Measurements from ENCODE around the gene MCRS1. TPM values are rescaled to one million over a fixed set of nuclear protein-coding genes. Genes with fewer than 3 reads are reported as not detected.

MCRS1 gene
- total RNA-seq, 1 donor from 2014 or later = 94.4 TPM

DNA sequence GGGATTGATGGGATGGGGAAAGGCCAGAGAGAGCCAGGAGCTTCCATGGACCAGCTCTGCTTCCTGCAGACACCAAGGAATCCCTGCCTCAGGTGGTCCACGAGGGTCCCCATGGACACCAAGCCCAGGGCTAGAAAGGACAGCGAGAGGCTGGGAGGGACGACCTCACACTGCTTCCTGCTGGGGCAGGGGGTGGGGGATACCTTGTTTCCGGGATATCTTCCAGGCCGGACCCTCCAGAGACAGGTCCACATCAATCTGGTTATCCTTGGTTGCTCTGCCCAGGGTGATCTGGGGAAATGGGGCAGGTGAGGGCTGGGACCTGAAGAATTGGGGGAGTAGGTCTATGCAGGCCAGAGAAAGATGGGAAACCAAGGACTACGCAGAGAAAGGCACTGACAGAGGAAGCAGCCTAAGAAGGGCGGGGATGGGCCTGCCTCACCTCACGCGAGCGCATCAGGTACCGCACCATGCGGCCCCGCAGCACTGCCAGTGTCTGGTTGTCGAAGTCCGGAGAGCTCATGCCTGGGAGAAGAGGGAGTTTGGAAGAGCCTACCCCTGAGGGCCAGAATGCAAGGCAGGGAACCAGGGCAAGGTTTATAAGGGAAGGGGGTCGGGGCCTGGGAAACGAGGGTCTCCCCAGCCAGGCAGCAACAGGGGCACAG, 8.8 kb downstream of the MCRS1 start:
- DNase-seq (no peak), ATAC-seq (no peak)
- intact Hi-C loops (cut with micrococcal nuclease) = no loop called here

DNA sequence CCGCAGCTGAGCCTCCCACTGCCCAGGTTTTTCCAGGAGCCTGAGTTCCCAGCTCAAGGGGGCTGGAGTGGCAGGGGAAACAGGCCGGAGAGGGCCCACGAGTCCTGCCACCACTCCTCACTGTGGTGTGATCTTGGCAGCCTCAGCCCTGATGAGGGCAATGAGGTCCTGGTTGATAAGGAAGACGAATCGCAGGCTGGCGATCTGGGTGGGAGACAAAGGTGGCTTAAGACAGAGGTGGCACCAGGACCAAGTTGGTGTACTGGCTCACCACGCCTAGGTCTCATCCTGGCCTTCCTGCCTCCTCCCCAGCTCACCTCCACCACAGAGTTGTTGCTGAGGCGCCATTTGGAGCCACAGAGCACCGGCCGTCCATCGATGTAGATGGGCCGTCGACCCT, 9.4 kb downstream of the MCRS1 start:
- DNase-seq = no peak
- intact Hi-C loops (cut with micrococcal nuclease) = no loop called here
- no peak for ATAC-seq

GRCh38 chr12:49557917-49558215, 10.1 kb downstream of the MCRS1 start:
- ATAC-seq = peak; percentile 27
- no peak for DNase-seq

GRCh38 chr12:49557187-49557916, 10.6 kb downstream of the MCRS1 start:
- DNase-seq = no peak
- no peak for ATAC-seq
- intact Hi-C loops (cut with micrococcal nuclease) = no loop called here

More at GRCh38 chr12:49557917-49558215, 10.1 kb downstream of the MCRS1 start:
- intact Hi-C loops (cut with micrococcal nuclease) = no loop called here

DNA sequence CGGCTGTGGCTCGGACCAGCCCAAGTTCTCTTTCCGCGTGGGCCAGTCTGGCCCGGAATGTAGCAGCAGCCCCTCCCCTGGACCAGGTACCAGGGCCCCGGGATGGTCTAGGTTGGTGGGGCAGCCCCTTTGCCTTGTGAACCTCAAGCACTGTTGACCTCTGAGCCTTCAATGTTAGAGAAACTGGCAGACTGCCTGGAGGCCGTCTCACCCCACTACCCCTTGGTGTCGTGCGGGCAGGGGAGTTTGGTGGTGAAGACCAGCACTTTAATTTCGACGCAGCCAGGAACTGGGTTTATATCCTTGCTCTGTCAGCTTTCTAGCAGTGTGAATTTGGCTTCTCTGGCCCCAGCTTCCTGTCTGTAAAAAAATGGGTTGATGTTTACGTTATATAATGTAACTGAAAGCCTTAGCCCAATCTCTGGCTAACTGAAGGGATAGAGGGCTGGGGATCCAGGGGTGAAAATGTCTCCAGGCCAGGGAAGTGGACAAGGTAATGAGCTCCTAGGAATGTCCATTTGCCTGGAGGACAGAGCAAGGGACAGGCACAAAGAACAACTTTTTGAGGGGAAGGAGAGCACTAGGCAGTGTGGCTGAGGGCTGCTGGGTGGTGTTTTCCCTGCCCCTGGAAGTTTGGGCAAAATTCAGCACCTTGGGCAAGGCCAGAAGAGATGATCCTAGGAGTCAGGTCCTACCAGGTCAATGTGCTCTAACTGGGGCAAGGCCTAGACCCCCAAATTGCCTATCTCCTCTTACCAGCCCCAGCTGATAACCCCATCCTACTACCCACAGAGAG, 11.4 kb downstream of the MCRS1 start:
- no peak for ATAC-seq
- intact Hi-C loops (cut with micrococcal nuclease) = no loop called here
- no peak for DNase-seq

DNA sequence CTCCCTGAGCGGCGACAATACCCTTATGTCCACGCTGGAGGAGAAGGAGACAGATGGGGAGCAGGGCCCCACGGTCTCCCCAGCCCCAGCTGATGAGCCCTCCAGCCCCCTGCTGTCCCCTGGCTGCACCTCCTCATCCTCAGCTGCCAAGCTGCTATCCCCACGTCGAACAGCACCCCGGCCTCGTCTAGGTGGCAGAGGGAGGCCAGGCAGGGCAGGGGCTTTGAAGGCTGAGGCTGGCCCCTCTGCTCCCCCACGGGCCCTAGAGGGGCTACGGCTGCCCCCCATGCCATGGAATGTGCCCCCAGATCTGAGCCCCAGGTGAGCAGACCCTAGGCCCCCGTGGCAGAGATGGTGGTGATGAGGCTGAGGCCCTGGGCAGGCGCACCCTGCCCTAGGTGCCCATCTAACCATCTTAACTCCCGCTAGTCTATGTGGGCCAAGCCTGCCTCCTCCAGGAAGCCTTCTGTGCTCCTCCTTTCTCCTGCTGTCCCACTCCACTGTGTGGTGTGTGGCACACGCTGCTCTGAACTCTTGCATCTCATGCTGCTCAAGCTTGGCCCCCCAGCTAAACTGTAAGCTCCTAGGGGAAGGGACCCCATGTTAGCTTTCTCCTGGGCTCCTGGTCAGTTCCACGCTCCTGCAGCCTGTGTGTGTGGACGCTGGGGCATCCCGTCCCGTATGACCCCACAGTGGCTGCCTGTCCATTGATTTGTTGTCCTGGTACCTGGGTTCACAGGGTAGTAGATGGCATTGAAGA, 12.1 kb downstream of the MCRS1 start:
- intact Hi-C loops (cut with micrococcal nuclease) = no loop called here
- DNase-seq = no peak

DNA sequence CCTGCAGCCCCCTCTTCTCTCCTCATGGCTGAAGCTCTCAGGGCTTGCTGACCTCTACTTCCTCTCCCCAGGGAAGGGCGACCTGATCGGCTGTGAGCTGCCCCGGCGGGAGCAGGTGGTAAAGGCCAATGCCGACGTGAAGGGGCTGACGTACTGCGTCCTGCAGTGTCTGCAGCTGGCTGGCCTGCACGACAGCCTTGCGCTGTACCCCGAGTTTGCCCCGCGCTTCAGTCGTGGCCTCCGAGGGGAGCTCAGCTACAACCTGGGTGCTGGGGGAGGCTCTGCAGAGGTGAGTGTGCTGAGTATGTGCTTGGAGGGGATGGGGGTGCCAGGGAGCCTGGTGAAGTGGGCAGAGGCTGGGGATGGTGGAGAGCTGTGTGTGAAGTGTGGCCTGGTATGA, 13.7 kb downstream of the MCRS1 start:
- DNase-seq (no peak), ATAC-seq (no peak)
- intact Hi-C loops (cut with micrococcal nuclease) = no loop called here

More for the DNA sequence above, 12.1 kb downstream of the MCRS1 start:
- ATAC-seq = no peak

GRCh38 chr12:49553512-49554088, 14.3 kb downstream of the MCRS1 start:
- peak; percentile 9 for ATAC-seq
- intact Hi-C loops (cut with micrococcal nuclease) = no loop called here
- DNase-seq = no peak

GRCh38 chr12:49552899-49553298, 15.0 kb downstream of the MCRS1 start:
- intact Hi-C loops (cut with micrococcal nuclease) = no loop called here
- no peak for ATAC-seq
- no peak for DNase-seq

GRCh38 chr12:49552425-49552824, 15.5 kb downstream of the MCRS1 start:
- no peak for DNase-seq
- intact Hi-C loops (cut with micrococcal nuclease) = no loop called here
- ATAC-seq = no peak

DNA sequence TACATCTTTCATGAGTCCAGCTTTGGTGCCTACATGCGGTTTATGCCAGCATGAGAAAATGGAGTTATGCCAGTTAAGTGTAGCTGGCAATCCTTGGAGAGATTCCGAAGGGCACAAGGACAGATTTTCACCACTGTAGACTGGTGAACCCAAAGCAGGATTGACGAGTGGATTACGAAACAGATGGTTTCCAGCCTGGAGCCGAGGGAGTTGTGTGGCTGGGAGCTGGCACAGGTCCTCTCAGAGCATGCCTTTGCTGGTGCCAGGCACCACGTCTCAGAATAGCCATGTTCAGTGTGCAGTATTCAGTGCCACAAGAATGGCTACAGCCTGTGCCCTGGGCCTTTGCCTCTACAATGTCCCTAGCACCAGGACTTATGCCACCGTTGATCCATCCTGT, 15.9 kb downstream of the MCRS1 start:
- peak; percentile 76 for ATAC-seq
- intact Hi-C loops (cut with micrococcal nuclease) = no loop called here
- peak; percentile 65 for DNase-seq

DNA sequence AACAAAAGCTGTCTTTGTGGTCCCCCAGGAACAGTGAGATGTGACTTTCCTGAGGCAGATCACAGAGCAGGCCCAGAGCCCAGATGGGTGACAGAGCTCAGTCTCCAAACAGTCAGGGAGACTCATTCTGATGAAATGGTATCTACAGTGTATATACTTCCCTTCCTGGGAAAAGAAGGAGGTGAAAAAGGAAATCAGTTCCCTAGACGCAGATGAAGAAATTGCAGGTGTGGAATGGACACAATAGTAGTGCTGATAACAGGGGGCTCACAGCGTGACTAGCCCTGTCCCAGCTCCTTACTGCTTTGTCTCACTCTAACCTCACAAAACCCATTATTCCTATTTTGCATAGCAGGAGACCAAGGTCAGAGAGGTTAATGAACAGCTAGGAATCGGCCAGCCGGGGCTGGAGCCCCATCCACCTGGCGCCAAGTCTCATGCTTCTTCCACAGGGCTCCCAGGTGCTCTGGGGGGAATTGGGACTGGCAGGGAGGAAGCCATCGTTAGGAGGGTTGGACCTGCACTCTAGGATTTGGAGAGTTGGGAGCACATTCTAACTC, 17.2 kb downstream of the MCRS1 start:
- ATAC-seq = no peak
- intact Hi-C loops (cut with micrococcal nuclease) = no loop called here
- no peak for DNase-seq

- ATAC-seq = no peak
- no peak for DNase-seq
- intact Hi-C loops (cut with micrococcal nuclease) = no loop called here
These were observed 17.9 kb downstream of the MCRS1 start for GRCh38 chr12:49549735-49550692.

DNA sequence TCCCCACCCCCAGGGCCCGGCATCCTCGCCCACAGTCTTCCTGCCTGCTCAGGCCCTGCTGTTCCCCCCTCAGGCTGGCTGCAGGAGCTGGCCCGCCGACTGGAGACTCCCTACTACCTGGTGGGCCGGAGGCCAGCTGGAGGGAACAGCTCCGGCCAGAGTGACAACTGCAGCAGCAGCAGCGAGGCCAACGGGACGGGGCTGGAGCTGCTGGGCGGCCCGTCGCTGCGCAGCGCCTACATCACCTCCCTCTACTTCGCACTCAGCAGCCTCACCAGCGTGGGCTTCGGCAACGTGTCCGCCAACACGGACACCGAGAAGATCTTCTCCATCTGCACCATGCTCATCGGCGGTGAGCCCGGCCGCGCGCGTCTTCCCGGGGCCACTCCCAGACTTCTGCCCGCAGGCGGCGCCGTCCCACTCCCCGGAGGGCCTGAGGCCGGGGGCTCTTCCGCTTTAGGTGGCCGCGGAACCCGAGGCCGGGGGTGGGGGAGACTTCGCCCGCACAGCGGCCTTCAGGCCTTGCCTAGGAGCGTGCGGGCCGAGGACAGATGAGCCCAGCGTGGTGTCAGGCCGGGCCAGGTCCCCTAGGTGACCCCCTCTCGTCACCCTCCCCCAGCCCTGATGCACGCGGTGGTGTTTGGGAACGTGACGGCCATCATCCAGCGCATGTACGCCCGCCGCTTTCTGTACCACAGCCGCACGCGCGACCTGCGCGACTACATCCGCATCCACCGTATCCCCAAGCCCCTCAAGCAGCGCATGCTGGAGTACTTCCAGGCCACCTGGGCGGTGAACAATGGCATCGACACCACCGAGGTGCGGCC, 18.9 kb downstream of the MCRS1 start:
- ATAC-seq (peak; percentile 32), DNase-seq (peak; percentile 71)
- intact Hi-C loops (cut with micrococcal nuclease) = no loop called here

- intact Hi-C loops (cut with micrococcal nuclease) = no loop called here
- DNase-seq (no peak), ATAC-seq (no peak)
These were observed 19.5 kb downstream of the MCRS1 start for GRCh38 chr12:49548481-49548821.

DNA sequence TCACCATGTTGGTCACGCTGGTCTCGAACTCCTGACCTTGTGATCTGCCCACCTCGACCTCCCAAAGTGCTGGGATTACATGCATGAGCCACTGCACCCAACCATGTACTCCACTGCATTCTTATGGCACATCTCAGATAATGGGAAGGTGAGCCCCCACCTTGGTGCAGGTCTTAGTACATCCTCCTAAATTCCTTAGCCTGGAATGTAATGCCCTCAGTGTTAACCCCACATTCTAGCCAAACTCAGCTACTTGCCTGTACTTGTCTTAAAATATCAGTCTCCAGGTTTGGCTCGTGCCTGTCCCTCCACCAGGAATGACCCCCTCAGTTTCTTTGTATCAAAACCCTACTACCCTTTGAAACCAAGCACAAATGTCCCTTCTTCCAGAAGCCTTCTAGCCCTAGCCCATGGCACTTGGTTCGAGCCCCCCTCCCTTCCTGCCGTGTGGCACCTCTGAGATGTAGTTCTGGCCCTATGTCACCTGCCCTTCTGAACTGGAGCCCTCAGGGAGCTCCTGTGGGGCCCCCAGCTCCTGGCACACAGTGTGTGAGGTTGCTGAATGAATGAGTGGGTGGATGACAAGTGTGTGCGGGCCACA, 20.8 kb downstream of the MCRS1 start:
- DNase-seq (no peak), ATAC-seq (no peak)
- intact Hi-C loops (cut with micrococcal nuclease) = no loop called here

GRCh38 chr12:49546481-49546880, 21.5 kb downstream of the MCRS1 start:
- intact Hi-C loops (cut with micrococcal nuclease) = no loop called here
- no peak for ATAC-seq
- DNase-seq = no peak
